Left kidney (tissue), 2 donors: ENCODE results near the gene HOXA3. TPM values are rescaled to one million over a fixed set of nuclear protein-coding genes. Genes with fewer than 3 reads are reported as not detected.

Experiments
- DNase-seq: peaks from one replicate; pipeline ENCODE4 v3.0.0-alpha.2; 2013
- polyA plus RNA-seq: library from polyadenylated mRNA; unstranded; fragments of 120-200 nt; gene quantifications from one replicate; pipeline ENCODE4 v1.2.1, GENCODE V29; 2013; ENCODE audit not compliant: insufficient read length

The HOXA3 gene
- polyA plus RNA-seq, 1 donor: 47.9 TPM

GRCh38 chr7:27189997-27190748, 37.8 kb upstream of the HOXA3 start:
- DNase-seq: no peak

DNA sequence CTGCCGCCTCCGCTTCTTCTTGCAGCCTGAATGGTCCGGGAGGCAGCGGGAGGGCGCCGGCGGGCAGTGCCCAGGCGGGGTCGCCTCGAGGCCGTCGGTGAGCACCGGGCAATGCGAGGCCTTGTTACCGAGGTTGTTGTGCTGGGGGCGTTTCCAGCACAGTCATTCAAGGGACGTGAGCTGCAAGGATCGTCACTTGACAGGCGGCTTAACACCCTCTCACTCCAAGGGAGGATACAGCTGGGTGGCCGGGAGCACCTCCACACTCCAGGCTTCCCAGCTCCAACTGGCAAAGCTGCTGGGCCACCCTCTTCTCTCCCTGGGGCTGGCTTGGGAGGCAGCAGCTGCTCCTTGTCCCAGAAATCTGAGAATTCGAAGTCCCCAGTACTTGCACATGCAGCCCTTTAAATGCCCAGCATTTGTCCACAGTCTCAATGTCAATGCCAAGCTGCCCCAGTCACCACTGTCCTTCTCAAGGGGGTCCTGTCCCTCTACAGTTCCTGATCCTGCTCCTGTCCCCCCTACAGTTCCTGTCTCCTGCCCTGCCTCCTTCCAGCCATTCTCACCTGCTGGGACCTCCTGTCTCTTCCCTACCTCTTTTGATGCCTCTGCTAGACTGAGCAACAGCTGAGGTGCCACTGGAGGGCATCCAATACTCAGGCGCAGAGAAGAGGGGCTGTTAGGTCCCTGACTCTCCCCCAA, 37.1 kb upstream of the HOXA3 start:
- no peak for DNase-seq

GRCh38 chr7:27188386-27189294, 36.3 kb upstream of the HOXA3 start:
- DNase-seq: no peak

GRCh38 chr7:27187475-27188385, 35.3 kb upstream of the HOXA3 start:
- no peak for DNase-seq

DNA sequence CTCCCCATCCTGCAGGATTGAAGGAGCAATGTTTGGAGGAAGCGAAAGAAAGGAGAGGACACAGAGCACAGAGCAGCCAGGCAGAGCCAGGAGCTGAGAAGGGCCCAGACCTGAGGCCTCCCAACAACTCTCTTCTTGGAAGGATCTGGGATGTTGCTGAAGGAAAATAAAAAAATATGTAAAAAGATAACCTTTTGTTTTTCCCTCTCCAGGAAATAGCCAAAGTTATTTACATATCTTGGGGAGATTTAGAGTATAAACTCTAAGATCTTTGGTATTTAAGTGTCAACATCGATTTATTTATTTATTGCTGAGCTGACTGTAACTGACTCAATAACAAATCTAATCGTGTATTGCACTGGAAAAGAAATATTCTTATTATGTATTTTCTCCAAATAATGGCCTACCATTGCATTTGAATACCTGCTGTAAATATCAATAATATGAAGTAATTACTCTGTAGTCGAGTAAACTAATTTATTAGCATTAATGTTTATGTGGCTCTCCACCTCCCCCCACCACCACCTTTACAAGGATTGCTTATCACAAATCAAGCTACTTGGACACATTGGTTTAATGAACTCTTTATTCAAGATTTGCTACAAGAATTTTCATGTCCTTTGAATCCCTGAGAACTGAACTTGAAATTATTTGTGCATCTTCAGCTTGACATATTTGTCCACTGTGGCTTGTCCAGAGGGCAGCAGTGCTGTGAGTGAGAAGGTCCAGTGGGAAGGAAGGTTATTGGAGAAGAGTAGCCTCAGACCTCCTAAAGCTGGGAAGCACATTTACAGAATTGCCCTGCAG, 34.5 kb upstream of the HOXA3 start:
- DNase-seq: no peak

GRCh38 chr7:27185854-27186667, 33.7 kb upstream of the HOXA3 start:
- DNase-seq: no peak

DNA sequence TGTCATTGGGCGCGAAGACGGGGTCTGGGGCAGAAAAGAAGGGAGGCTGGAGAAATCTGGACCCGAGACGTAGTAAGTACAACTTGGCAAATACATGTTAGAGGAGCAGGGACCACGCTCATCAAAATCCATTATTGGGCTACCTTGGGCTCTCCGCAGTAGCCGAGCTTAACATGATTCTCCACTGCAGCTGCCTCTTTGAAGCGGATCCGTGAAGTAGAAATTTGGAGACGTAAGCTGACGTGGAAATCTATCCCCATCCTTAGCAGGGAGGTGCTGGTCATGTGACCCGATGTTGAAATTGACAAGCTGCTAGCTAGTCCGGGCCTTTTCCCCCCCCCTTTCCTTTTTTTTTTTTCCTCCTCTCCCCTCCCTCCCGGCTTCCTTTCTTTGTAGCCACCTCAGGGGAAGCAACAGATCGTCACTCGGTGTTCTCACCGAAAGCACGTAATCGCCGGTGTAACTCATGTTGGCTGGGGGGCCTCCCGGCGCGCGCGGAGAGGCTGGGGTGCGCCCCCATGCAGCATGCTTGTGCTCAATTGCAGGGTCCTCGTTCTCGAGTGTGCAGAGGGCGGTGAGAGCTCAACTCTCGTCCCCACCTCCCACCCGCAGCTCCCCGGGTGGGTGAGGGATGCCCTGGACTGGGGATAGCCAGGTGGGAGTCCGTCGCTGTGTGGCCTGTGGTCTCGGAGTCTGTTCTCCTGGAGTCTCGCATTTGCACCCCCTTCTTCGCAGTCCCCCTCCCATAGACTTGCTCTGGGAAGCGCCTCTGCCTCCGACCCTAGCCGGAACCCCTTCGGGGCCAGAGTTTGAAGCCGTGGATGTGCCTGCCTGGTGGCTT, 32.9 kb upstream of the HOXA3 start, which contains the start of gene HOXA11:
TSS of gene HOXA11 (minus strand) at position 220 of the 841 bp plus-strand sequence. CDS start at position 132, 88 bp downstream.
- peak; percentile 96 for DNase-seq

DNA sequence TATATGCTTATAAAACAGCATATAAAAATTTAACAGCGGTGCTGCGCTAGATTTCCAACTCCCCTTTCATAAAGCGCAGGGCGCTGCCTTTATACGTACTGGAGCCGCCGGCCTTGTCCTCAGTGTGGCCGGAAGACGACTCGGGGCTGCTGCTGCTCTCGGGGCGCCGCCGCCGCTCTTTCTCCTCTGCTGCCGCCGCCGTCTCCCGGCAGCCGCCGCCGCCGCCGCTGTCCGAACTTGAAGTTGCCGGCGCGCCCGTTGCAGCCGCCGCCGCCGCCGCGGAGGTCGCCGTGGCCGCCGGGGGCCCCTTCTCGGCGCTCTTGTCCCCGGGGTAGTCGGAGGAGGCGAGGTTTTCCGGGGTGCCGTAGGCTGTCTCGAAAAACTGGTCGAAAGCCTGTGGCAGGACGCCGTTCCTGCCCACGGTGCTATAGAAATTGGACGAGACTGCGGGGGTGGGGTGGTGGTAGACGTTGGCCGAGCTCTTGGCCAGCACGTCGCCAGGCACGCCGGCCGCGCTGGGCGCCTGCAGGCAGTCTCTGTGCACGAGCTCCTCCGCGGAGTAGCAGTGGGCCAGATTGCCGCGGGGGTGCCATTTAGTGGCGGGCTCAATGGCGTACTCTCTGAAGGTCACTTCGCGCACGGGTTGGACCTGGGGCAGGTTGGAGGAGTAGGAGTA, 32.1 kb upstream of the HOXA3 start:
- DNase-seq: no peak

DNA sequence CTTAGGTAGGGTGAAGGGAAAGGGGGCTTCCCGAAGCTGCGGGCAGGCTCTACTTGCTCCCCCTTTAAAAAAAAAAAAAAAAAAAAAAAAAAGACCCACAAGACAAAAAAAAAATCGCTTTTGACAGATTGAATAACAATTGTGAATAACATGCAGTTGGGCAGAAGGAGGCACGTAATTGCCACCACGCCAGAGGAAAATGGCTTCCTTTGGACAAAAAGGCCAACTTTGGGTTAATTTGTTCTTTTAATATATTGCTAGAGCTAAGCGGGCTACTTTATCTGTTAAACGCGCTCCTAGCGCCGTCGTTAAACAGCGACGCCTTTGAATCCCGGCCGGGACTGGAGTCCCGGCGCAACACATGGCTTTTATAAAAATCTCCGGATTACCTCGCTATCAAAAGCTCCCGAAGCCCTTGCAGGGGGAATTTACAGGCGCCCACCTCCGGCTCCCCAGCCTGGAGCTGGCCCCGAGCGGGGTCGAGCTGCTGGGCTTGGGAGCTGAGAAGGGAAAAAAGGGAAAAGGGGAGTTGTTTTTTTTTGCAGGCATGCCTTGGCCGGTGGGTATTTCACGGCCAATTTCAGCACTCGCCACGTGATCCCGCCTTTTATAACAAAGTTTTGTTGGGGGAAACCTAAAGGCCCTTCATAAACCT, 31.4 kb upstream of the HOXA3 start:
- DNase-seq: no peak

DNA sequence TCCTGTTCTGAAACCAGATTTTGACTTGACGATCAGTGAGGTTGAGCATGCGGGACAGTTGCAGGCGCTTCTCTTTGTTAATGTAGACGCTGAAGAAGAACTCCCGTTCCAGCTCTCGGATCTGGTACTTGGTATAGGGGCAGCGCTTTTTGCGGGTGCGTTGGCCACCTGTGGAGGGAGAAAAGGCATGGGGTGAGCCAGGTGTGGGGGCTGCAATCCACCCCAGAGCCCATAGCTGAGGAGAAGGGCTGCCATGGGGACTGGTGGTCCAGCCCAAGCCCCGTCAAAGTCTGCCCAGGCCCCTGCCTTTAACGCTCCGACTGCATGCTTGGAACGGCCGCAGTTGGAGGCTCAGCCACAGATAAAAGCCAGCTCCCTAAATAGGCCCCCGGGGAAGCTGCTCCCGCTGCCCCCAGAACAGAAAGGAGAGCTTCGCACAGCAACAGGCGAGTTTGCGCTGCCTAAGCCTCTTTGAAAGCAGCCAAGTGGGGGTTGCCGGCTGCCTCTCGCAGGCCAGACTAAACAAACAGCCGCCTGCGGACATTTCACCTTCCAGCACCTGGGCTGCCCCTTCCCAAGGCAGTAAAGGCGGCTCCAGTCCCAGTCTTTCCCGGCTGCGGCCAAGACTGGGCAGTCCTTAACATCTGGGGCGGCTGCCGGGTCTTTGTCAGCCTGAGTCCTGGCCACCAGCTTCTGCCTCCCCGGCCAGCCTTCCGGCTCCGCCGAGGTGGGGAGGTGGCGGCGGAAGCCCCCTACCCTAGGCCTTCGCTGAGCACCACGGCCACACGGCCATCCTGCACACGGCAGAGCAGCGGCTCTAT, 30.7 kb upstream of the HOXA3 start:
- no peak for DNase-seq

- no peak for DNase-seq
Observed at GRCh38 chr7:27182285-27182841, 30.0 kb upstream of the HOXA3 start.

GRCh38 chr7:27181795-27182275, 29.5 kb upstream of the HOXA3 start:
- no peak for DNase-seq

DNA sequence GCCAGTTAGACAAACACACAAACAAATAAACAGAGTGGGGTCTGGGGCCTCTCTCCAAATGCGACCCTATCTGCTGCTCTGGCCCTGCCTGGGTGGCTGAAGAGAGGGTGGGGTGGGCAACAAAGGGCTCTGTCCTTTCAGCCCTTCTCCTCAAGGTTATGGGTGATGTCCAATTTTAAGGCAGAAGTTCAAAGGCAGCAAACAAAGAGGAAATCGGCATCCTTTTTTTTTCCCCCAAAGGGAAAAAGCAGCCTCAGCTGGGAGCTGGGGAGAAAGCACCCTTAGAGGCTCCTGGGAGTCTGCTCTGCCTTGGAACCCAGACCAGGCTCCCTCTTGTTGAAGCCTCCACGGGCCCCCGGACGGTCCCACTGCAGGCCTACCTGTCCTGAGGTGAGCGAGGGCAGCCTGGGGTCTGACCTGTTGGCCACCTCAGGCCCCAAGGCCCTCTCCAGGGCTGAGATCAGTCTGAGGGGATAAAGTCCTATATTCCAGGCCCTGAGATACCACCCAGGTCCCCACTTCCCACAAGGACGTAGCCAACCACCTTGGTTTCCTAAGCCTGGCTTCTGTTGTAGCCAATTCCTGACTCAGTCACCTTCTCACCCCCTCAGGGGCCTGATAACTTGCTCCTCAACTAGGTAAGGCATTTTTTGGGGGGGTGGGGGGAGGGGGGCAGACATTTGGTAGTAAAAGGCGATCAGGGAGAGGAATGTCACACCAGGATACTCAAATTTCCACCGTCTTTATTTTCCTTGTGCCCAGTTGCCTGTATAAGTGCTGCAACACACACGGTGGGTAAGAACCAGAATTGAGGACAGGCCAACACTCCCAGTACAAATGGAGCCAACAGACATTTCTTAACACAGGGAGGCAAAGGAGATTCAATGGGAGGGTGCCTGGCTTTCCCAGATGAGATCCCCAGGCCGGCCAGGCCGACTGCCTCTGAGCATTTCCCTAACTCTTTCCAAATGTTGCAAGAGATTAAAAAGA, 28.3 kb upstream of the HOXA3 start:
- no peak for DNase-seq

DNA sequence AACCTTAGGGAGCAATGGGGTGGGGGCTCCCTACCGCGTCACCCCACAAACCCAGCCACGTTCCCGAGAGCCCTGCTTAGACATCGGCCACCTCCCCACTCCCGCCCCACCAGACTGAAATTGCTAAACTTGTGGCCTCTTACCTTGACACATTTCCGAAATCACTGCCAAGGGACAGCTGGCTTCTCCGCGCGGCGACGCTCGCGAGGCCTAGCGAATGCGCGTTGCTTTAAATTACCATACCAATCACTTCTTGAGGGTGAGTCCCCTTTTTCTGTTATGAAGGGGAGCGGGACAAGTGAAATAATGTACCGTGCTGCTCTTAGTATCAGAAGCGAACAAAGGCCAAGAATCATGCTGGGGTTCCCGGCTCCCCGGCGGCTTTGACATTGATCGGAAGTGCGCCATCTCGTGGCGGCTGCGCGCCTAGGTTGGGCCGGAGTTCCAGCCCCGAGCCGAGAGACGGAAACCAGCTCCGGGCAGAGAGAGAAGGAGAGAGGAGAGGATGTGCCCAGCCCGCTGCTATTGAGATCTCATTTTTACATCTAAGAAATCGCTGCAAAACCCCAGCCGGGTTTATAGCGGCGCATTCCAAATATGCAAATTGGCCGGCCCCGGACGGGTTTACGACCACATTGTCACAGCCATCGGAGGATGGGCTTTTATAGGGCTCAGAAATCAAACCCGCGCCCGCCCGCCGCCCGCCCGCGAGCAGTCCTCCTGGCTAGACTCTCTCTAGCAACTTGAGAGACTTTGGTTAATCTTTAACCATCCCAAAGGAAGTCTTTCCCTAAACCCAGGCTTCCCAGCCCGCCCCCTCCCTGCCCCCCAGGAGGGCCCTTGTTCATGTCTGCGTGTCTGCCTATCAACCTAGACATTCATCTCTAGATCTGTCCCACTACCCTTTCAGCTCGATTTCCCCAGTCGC, 27.4 kb upstream of the HOXA3 start:
- DNase-seq: peak; percentile 91
